ENCODE data around the gene ATP10A.

Gene ATP10A

GRCh38 chr15:25863111-25863967 is at the start of gene ATP10A:
TSS of gene ATP10A (minus strand) at chr15:25863327. CDS start at chr15:25863096, 231 bp downstream.
- no peak for DNase-seq (ENCODE audit: low read depth in 2 of 2)

GRCh38 chr15:25912035-25912434 is 48.9 kb upstream of the ATP10A start:
- no peak for DNase-seq (ENCODE audit: low read depth in 2 of 2)

- DNase-seq (ENCODE audit: low read depth in 2 of 2): no peak
Observed at GRCh38 chr15:25910832-25911231, 47.7 kb upstream of the ATP10A start.

- DNase-seq (ENCODE audit: low read depth in 2 of 2): no peak
Observed at GRCh38 chr15:25909806-25910205, 46.7 kb upstream of the ATP10A start.

- no peak for DNase-seq (ENCODE audit: low read depth in 2 of 2)
Observed at GRCh38 chr15:25909325-25909724, 46.2 kb upstream of the ATP10A start.

GRCh38 chr15:25905140-25905539 is 42.0 kb upstream of the ATP10A start:
- DNase-seq (ENCODE audit: low read depth in 2 of 2): no peak

- no peak for DNase-seq (ENCODE audit: low read depth in 2 of 2)
Observed at GRCh38 chr15:25903024-25903581, 40.0 kb upstream of the ATP10A start.

- no peak for DNase-seq (ENCODE audit: low read depth in 2 of 2)
Observed at GRCh38 chr15:25901811-25902605, 38.9 kb upstream of the ATP10A start.

GRCh38 chr15:25900901-25901300 is 37.8 kb upstream of the ATP10A start:
- DNase-seq (ENCODE audit: low read depth in 2 of 2): no peak

GRCh38 chr15:25900431-25900830 is 37.3 kb upstream of the ATP10A start:
- no peak for DNase-seq (ENCODE audit: low read depth in 2 of 2)

- no peak for DNase-seq (ENCODE audit: low read depth in 2 of 2)
Observed at GRCh38 chr15:25899870-25900269, 36.7 kb upstream of the ATP10A start.

- DNase-seq (ENCODE audit: low read depth in 2 of 2): no peak
Observed at GRCh38 chr15:25897658-25898057, 34.5 kb upstream of the ATP10A start.

- DNase-seq (ENCODE audit: low read depth in 2 of 2): no peak
Observed at GRCh38 chr15:25894371-25894902, 31.3 kb upstream of the ATP10A start.

GRCh38 chr15:25893596-25893995 is 30.5 kb upstream of the ATP10A start:
- DNase-seq (ENCODE audit: low read depth in 2 of 2): no peak

- no peak for DNase-seq (ENCODE audit: low read depth in 2 of 2)
Observed at GRCh38 chr15:25892126-25892525, 29.0 kb upstream of the ATP10A start.

GRCh38 chr15:25891081-25891480 is 28.0 kb upstream of the ATP10A start:
- no peak for DNase-seq (ENCODE audit: low read depth in 2 of 2)

GRCh38 chr15:25890529-25890928 is 27.4 kb upstream of the ATP10A start:
- no peak for DNase-seq (ENCODE audit: low read depth in 2 of 2)

GRCh38 chr15:25887870-25888269 is 24.7 kb upstream of the ATP10A start:
- no peak for DNase-seq (ENCODE audit: low read depth in 2 of 2)

- no peak for DNase-seq (ENCODE audit: low read depth in 2 of 2)
Observed at GRCh38 chr15:25886498-25887140, 23.5 kb upstream of the ATP10A start.

GRCh38 chr15:25884370-25884769 is 21.2 kb upstream of the ATP10A start:
- DNase-seq (ENCODE audit: low read depth in 2 of 2): no peak

GRCh38 chr15:25883463-25884259 is 20.5 kb upstream of the ATP10A start:
- DNase-seq (ENCODE audit: low read depth in 2 of 2): no peak
